H9 (cell line): ENCODE data around the gene GSTM3. TPM values are rescaled to one million over a fixed set of nuclear protein-coding genes. Genes with fewer than 3 reads are reported as not detected.
"Not testable (repeated sequence)": the region's sequence is repeated elsewhere in the genome, so short reads cannot be mapped to it uniquely, and the experiment has no call there.

ENCODE experiments used
- DNase-seq: peaks from one replicate; pipeline ENCODE4 v3.0.0-alpha.2; 2017
- H2AFZ ChIP-seq: one replicate; pipeline ENCODE4 v1.6.1; 2013; ENCODE audit warnings: mild to moderate bottlenecking, low read length, control low read depth, moderate library complexity
- H2AK5ac ChIP-seq: 2 replicates; pipeline ENCODE4 v1.6.1; 2013; ENCODE audit warnings: low read length, control low read depth, mixed read lengths; ENCODE audit not compliant: insufficient read length
- H2BK120ac ChIP-seq: one replicate; pipeline ENCODE4 v1.6.1; 2013; ENCODE audit warnings: low read depth, mild to moderate bottlenecking, low read length, control low read depth, inconsistent platforms; ENCODE audit not compliant: poor library complexity, severe bottlenecking
- H2BK12ac ChIP-seq: 2 replicates; pipeline ENCODE4 v1.6.1; 2013; ENCODE audit warnings: low read length, control low read depth, mixed read lengths, low read depth; ENCODE audit not compliant: insufficient read length
- H2BK15ac ChIP-seq: 2 replicates; pipeline ENCODE4 v1.6.1; 2013; ENCODE audit warnings: low read depth, low read length, control low read depth
- H2BK20ac ChIP-seq: one replicate; pipeline ENCODE4 v1.6.1; 2013; ENCODE audit warnings: low read depth, mild to moderate bottlenecking, low read length, control low read depth, inconsistent platforms; ENCODE audit not compliant: poor library complexity, severe bottlenecking
- H2BK5ac ChIP-seq: 2 replicates; pipeline ENCODE4 v1.6.1; 2013; ENCODE audit warnings: low read length, control low read depth, mixed read lengths; ENCODE audit not compliant: insufficient read length
- H3K14ac ChIP-seq: 2 replicates; pipeline ENCODE4 v1.6.1; 2013; ENCODE audit warnings: low read length, control low read depth; ENCODE audit not compliant: insufficient read depth
- H3K18ac ChIP-seq: 2 replicates; pipeline ENCODE4 v1.6.1; 2013; ENCODE audit warnings: low read depth, mild to moderate bottlenecking, mixed read lengths, low read length, control low read depth; ENCODE audit not compliant: insufficient read length
- H3K23ac ChIP-seq: 2 replicates; pipeline ENCODE4 v1.6.1; 2013; ENCODE audit warnings: low read length, control low read depth, mixed read lengths, low read depth; ENCODE audit not compliant: insufficient read length
- H3K23me2 ChIP-seq: 2 replicates; pipeline ENCODE4 v1.6.1; 2013; ENCODE audit warnings: low read depth, mild to moderate bottlenecking, mixed read lengths, low read length, control low read depth; ENCODE audit not compliant: insufficient read length, poor library complexity, severe bottlenecking
- H3K27ac ChIP-seq: 2 replicates; pipeline ENCODE4 v1.5.1; 2013; ENCODE audit warnings: low read length, control low read depth, mixed read lengths, low read depth; ENCODE audit not compliant: insufficient read length
- H3K27me3 ChIP-seq: 2 replicates; pipeline ENCODE4 v1.6.1; 2013; ENCODE audit warnings: low read length, control low read depth, inconsistent platforms; ENCODE audit not compliant: insufficient read depth
- H3K4ac ChIP-seq: 2 replicates; pipeline ENCODE4 v1.6.1; 2013; ENCODE audit warnings: low read depth, mild to moderate bottlenecking, control low read depth, inconsistent platforms, low read length, moderate library complexity
- H3K4me1 ChIP-seq: 2 replicates; pipeline ENCODE4 v1.6.1; 2013; ENCODE audit warnings: low read length, control low read depth, inconsistent platforms; ENCODE audit not compliant: insufficient read depth
- H3K4me2 ChIP-seq: 2 replicates; pipeline ENCODE4 v1.6.1; 2013; ENCODE audit warnings: low read length, control low read depth, mixed read lengths; ENCODE audit not compliant: insufficient read length, insufficient read depth
- H3K56ac ChIP-seq: 2 replicates; pipeline ENCODE4 v1.6.1; 2013; ENCODE audit warnings: low read depth, mild to moderate bottlenecking, mixed read lengths, low read length, control low read depth; ENCODE audit not compliant: insufficient read length
- H3K79me1 ChIP-seq: 2 replicates; pipeline ENCODE4 v1.6.1; 2013; ENCODE audit warnings: low read depth, mild to moderate bottlenecking, moderate library complexity, low read length, control low read depth, inconsistent platforms; ENCODE audit not compliant: insufficient read depth, poor library complexity, severe bottlenecking
- H3K79me2 ChIP-seq: 2 replicates; pipeline ENCODE4 v1.6.1; 2013; ENCODE audit warnings: low read length, control low read depth, inconsistent platforms; ENCODE audit not compliant: insufficient read depth
- H3K9ac ChIP-seq: 2 replicates; pipeline ENCODE4 v1.6.1; 2013; ENCODE audit warnings: low read length, control low read depth, mixed read lengths; ENCODE audit not compliant: insufficient read length; ENCODE audit errors: extremely low read depth
- H3K9me3 ChIP-seq: one replicate; pipeline ENCODE4 v1.6.1; 2013; ENCODE audit warnings: low read depth, low read length, inconsistent platforms; ENCODE audit not compliant: control insufficient read depth
- H3T11ph ChIP-seq: one replicate; pipeline ENCODE4 v1.6.1; 2013; ENCODE audit warnings: mild to moderate bottlenecking, low read length, control low read depth, inconsistent platforms
- H4K20me1 ChIP-seq: one replicate; pipeline ENCODE4 v1.6.1; 2013; ENCODE audit not compliant: control insufficient read depth, insufficient read length, insufficient read depth
- H4K5ac ChIP-seq: 2 replicates; pipeline ENCODE4 v1.6.1; 2013; ENCODE audit warnings: low read depth, mild to moderate bottlenecking, mixed read lengths, low read length, control low read depth; ENCODE audit not compliant: insufficient read length
- H4K8ac ChIP-seq: replicated peaks from 2 replicates; pipeline ENCODE4 v1.6.1; 2013; ENCODE audit warnings: low read length, control low read depth, mixed read lengths, low read depth; ENCODE audit not compliant: insufficient read length
- H4K91ac ChIP-seq: 2 replicates; pipeline ENCODE4 v1.6.1; 2013; ENCODE audit warnings: low read depth, mild to moderate bottlenecking, moderate library complexity, mixed read lengths, low read length, control low read depth; ENCODE audit not compliant: insufficient read length
- H3K27ac Mint-ChIP-seq, 3 experiments: 2 replicates in 2 of 3; 3 replicates in 1 of 3; pipeline ENCODE4 v1.8.0; 2020 to 2021; ENCODE audit warnings: mixed read lengths in 3 of 3, mild to moderate bottlenecking in 1 of 3, moderate library complexity in 1 of 3
- H3K27me3 Mint-ChIP-seq: 2 replicates; pipeline ENCODE4 v1.8.0; 2021; ENCODE audit warnings: low read depth, mild to moderate bottlenecking, moderate library complexity, mixed read lengths
- H3K36me3 Mint-ChIP-seq, 3 experiments: 2 replicates in 2 of 3; 3 replicates in 1 of 3; pipeline ENCODE4 v1.8.0; 2020 to 2021; ENCODE audit warnings: low read depth in 3 of 3, mixed read lengths in 3 of 3; ENCODE audit not compliant: insufficient read depth in 1 of 3
- H3K4me1 Mint-ChIP-seq, 2 experiments: 2 replicates each; pipeline ENCODE4 v1.8.0; 2020; ENCODE audit warnings: mixed read lengths in 2 of 2
- H3K4me3 Mint-ChIP-seq, 2 experiments: 2 replicates in 1 of 2; 3 replicates in 1 of 2; pipeline ENCODE4 v1.8.0; 2020 to 2021; ENCODE audit warnings: mild to moderate bottlenecking in 2 of 2, mixed read lengths in 2 of 2, moderate library complexity in 1 of 2
- H3K9me3 Mint-ChIP-seq, 2 experiments: 2 replicates in 1 of 2; 3 replicates in 1 of 2; pipeline ENCODE4 v1.8.0; 2020; ENCODE audit warnings: mild to moderate bottlenecking in 2 of 2, mixed read lengths in 2 of 2, moderate library complexity in 1 of 2
- WGBS: extraction: QIAGEN DNeasy Blood & Tissue Kit; methylation state at CpG from one replicate; pipeline ENCODE4 v1.1.7; 2013; ENCODE audit warnings: missing lambda C conversion rate, low lambda C conversion rate, mixed read lengths; ENCODE audit not compliant: insufficient read length; ENCODE audit errors: extremely low coverage; 5-methylcytosine and 5-hydroxymethylcytosine counted together
- total RNA-seq: library from RNA; stranded (reverse); gene quantifications from 2 replicates; pipeline ENCODE4 v1.2.1, GENCODE V29; 2021

Gene GSTM3
- total RNA-seq, 1 experiment from 2014 or later = 3.5 TPM

DNA sequence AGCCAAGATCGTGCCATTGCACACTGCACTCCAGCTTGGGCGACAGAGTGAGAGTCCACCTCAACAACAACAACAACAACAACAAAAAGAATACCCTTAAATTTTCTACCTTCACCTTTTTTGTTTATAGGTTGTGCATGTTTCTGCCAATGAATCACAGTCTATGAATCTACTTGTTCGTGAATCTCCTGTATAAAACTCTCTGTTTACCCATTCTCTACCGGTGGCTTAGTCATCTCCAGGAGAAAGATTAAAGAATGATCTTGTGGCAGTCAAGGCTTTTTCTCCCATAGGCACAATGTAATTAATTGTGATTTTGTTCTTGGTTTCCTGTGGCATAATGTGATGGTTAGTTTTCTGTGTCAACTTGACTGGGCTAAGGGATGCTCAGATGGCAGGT, 43.0 kb downstream of the GSTM3 start:
- H3K23me2 ChIP-seq, DNase-seq, H3K23ac ChIP-seq, H4K5ac ChIP-seq, H4K20me1 ChIP-seq, H2AK5ac ChIP-seq, H4K8ac ChIP-seq, H3K79me2 ChIP-seq, H3K9me3 ChIP-seq, H3K9me3 Mint-ChIP-seq, H3K4me3 Mint-ChIP-seq, H4K91ac ChIP-seq, H3K9ac ChIP-seq, H3K4me1 ChIP-seq, H3K27me3 Mint-ChIP-seq, H3K56ac ChIP-seq, H2BK5ac ChIP-seq, H2BK15ac ChIP-seq, H3K27me3 ChIP-seq, H2BK20ac ChIP-seq, H3K4me2 ChIP-seq, H2BK120ac ChIP-seq, H3K27ac ChIP-seq, H2BK12ac ChIP-seq, H3K79me1 ChIP-seq, H3K4ac ChIP-seq, H3T11ph ChIP-seq, H3K18ac ChIP-seq, H2AFZ ChIP-seq, H3K14ac ChIP-seq, H3K27ac Mint-ChIP-seq, H3K36me3 Mint-ChIP-seq, H3K4me1 Mint-ChIP-seq: not testable (repeated sequence)
- WGBS = no CpG with 5 or more reads among the region's 4 CpGs
